Measurements from ENCODE around the gene CLDN17.

CLDN17 gene, protein sequence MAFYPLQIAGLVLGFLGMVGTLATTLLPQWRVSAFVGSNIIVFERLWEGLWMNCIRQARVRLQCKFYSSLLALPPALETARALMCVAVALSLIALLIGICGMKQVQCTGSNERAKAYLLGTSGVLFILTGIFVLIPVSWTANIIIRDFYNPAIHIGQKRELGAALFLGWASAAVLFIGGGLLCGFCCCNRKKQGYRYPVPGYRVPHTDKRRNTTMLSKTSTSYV

GRCh38 chr21:30166705-30167104 lies at the start of gene CLDN17:
Gene CLDN17, minus strand, starts transcription at chr21:30166805. Its CDS starts 188 bp downstream, at chr21:30166617.
- no peak for DNase-seq (ENCODE audit: low read depth)

DNA sequence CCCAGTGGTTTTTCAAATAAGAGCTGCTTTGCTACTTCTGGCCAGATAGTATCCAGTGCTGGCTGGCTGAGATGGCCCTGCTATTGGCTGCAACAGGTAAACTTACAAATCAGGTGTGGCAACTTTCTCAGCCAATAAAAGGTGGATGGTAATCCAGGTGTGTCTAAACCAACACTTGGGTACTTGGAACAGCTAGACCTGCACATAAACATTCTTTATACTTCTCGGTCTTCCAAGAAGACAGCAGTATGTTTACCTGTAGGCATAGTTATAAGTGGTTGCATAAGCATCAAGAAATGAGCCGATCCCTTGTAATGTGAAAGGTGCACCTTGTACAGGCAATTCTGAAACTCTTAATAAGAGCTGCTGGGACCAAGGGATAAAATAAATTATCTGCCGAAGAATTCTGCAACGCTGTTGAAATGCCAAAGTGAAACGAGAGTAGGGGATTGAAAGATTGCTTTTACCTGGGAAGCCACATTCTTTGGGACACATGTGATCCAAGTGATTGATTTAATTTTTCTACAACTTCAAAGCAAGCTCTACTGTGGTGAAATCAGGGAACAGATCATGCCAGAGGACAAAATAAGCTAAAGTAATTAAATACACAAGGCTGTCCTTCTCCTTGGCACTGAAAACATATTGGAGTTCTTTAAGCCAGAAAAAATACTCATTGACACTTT lies 49.6 kb upstream of the CLDN17 start, which contains the start of gene CLDN8:
Gene CLDN8 (minus strand): TSS at position 57 of the 683 bp plus-strand sequence. CDS start 172 bp downstream, outside the sequence.
- no peak for DNase-seq (ENCODE audit: low read depth)

DNA sequence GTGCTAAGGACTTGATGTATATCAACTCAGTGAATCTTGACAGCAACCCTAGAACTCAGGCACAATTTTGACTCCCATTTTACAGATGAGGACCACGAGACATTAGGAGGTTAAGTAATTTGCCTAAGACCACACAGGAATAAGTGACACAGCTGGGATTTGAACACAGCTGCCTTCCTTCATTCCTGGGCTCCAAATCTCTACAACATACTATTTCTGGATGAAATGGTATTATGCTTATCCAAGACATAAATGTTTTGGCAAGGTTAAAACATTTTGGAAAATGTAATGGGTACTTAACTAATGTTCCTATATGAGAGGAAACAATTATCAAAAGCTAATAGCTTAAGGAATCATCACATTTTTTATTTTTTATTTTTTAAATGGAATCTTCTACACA lies 44.5 kb upstream of the CLDN17 start:
- DNase-seq (ENCODE audit: low read depth) = no peak

DNA sequence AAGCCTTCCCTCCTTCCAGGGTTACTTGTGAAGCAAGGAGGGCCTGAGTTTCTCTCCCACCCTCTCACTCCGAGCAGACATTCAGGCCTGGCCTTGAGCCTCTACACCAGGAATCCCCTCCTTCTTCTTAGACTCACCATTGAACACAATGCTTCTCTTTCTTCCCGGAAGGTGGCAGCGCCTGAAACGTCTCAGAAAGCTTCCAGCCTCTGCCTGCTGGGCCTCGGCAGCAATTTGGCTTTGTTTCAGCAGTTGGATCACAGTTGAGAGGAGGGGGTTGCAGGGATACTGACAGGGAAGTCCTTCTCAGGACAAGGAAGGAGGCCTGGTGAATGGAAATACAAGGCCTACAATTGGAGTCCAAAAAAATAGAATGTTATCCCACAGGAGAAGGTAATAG lies 43.0 kb upstream of the CLDN17 start:
- DNase-seq (ENCODE audit: low read depth) = no peak

DNA sequence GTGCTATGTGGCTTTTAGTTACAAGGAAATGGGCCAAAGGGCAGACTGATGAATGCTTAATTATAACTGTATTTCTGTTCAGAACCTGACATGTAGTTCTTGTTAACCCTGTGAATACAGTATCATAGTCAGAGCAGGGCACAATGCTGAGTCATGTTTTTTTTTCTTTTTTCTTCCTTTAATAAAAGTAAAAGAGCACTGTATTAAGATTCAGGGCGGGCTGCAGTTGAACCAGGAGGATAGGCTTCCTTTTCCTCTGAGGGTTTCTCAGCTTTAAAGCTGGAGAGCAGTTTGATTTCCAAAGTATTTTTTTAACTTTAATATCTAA lies 40.6 kb upstream of the CLDN17 start:
- no peak for DNase-seq (ENCODE audit: low read depth)

DNA sequence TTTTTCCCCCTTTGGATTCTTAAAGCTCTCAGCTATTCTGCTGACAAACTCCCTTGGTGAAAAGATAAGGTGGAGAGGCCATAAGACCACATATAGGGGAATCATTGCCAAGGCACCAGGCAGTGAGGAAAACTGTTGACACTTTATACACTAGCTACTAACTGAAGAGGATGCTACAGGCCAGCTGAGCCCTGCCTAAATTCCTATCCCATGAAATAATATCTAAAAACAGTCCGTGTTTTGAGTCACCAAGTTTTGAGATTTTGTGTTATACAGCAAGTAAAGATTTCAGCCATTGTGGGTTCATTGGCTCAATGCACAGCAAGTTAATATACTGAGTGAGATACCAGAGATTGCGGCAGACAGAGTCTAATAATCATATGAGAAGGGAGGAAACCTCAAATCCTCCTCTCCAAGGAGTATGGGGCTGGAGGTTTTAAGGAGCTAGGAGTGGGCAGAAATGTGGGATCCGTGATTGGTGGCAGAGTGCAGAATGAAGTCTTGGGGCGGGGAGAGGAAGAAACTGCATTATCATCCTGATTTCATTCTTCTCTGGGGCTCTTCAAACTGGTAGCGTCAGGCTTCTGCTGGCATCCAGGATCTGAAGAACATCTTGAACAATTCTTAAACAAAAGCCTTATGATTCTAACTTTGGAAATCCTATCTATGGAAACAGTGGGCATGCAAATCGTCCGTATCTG lies 40.1 kb upstream of the CLDN17 start:
- DNase-seq (ENCODE audit: low read depth) = no peak

DNA sequence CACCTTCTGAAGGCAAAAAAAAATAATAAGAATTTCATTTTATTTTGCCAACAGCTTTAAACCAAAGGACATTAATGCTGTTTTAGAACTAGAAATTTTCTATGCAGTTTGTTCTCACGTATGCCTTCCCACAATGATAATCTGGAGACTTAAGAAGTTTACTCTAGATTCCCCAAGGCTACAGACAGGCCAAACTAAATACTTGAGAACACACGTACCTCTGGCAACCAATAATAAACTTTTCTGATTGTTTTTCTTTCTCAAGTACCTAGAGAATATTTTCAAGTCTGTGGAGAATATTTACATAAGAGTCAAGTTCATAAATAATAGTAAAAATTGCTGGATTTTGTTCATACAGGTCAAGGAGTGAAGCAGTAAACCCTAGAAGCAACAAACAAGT lies 33.4 kb upstream of the CLDN17 start:
- no peak for DNase-seq (ENCODE audit: low read depth)

DNA sequence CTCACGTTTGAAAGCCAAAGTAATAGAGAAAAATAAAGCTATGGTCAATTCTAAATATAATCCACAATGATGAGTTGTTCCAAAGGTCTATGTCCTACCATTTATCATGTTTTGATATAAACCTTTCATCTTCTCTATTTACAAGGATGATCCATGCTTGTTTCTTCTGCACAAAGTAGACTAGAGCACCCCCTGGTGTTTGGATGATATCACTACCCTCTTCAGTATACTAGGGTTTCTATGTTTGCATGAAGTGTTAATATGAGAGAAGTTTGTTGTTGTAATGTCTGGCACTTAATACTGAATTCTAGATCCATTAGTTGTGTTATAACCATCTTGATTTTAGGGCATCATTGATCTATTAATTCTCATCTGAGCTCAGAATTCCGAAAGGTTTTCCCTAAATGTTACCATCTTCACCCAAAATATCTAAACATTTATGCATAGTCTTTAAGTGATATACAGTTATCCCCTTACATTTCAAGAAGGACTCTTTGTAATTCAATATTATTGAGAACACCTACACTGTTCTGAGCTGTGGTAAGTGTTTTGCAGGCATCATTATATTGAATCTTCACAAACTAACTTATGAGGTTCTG lies 28.2 kb upstream of the CLDN17 start:
- DNase-seq (ENCODE audit: low read depth) = no peak

- no peak for DNase-seq (ENCODE audit: low read depth)
Measured at GRCh38 chr21:30193201-30193600, 26.6 kb upstream of the CLDN17 start.

GRCh38 chr21:30190554-30190953 lies 23.9 kb upstream of the CLDN17 start:
- no peak for DNase-seq (ENCODE audit: low read depth)

DNA sequence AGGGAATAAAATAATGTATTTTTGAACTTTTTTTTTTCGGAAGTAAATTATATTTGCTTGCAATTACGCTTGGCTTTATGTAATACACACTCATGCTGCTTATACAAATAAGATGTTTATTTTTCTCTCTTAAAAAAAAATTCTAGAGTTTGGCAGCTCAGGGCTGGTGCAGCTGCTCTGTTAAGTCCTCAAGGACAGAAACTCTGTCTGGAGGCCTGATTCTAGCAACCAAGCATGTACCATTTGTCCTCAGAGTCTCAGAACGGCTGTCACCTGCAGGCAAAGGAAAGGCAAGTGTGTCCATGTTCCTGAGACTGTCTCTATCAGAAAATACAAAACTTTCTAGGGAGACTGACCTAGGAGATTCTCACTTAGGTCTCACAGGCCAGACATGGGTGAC lies 23.2 kb upstream of the CLDN17 start:
- DNase-seq (ENCODE audit: low read depth) = no peak

DNA sequence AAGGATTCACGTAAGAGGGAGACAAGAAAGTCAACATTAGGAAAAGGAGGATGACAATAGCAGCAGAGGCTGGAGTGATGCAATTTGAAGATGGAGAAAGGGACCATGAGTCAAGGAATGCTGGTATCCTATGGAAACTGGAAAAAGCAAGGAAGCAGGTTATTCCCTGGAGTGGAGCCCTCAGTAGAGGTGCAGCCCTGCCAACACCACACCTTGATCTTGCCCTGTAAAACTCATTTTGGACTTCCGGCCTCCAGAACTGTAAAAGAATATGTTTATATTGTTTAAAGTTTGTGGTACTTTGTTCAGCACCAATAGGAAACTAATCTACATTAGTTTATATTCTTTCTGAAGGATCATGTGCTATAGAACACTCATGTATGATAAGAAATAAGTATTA lies 19.6 kb upstream of the CLDN17 start:
- DNase-seq (ENCODE audit: low read depth) = no peak

DNA sequence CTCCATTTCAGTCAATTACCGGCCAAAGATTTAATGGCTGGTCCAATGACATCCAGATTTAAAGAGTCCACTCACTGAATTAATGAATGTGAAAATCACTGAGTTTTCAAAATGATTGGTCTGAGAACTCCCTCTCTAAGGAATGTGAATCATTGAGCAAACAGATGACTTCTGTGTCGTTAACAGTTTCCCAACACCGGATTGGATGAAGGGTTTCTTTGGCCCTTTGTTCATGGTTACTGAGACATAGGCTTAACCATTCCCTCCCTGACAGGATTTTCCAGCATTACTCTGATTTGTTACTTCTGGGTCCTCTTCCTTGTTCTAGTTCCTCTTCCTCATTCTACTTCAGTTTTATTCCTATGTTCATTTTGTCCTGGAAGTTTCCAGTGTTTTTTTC lies 1.5 kb upstream of the CLDN17 start:
- DNase-seq (ENCODE audit: low read depth) = no peak

DNA sequence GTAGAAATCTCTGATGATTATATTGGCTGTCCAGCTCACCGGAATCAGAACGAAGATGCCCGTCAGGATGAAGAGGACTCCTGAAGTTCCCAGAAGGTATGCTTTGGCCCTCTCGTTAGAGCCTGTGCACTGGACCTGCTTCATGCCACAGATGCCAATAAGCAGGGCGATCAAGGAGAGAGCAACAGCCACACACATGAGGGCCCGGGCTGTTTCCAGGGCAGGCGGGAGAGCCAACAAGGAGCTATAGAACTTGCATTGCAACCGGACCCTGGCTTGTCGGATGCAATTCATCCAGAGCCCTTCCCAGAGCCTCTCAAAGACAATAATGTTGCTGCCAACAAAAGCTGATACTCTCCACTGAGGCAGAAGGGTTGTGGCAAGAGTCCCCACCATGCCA lies 434 bp downstream of the CLDN17 start:
- DNase-seq (ENCODE audit: low read depth) = no peak

- no peak for DNase-seq (ENCODE audit: low read depth)
Measured at GRCh38 chr21:30164796-30165195, 1.8 kb downstream of the CLDN17 start.

- DNase-seq (ENCODE audit: low read depth) = no peak
Measured at GRCh38 chr21:30153697-30154340, 12.8 kb downstream of the CLDN17 start.

GRCh38 chr21:30152792-30153191 lies 13.8 kb downstream of the CLDN17 start:
- no peak for DNase-seq (ENCODE audit: low read depth)

- no peak for DNase-seq (ENCODE audit: low read depth)
Measured at GRCh38 chr21:30148906-30149305, 17.7 kb downstream of the CLDN17 start.

GRCh38 chr21:30146558-30147282 lies 19.9 kb downstream of the CLDN17 start:
- DNase-seq (ENCODE audit: low read depth) = no peak

DNA sequence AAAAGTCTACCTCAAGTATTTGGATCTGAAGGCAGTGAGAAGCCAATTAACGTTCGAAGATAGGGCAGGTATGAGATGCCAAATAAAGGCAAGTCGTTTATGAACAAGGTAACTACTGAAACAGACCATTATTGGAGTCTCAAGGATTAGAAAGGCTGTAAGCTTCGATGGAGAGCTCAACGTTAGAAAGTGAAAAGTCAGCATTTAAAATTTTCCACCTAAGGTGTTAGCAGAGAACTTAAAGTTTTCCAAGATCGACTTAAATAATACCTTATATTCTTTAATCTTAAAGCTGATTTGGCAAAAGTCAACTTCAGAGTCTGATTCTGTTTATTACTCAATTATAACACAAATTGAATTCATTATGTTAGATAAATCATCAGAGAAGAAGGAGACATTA lies 28.1 kb downstream of the CLDN17 start:
- no peak for DNase-seq (ENCODE audit: low read depth)

GRCh38 chr21:30129246-30129645 lies 37.4 kb downstream of the CLDN17 start:
- DNase-seq (ENCODE audit: low read depth) = no peak

GRCh38 chr21:30126576-30126975 lies 40.0 kb downstream of the CLDN17 start:
- DNase-seq (ENCODE audit: low read depth) = no peak
